Measurements from ENCODE around the gene PLA2G12B.
A peak's percentile ranks its signal among the peaks of the same experiment; 100 is the strongest.

The PLA2G12B gene

GRCh38 chr10:72898616-72899015 is 56.0 kb downstream of the PLA2G12B start:
- H3K9me3 ChIP-seq (ENCODE audit: control insufficient read depth in 5 of 5, low read length in 5 of 5): no peaks in the 10 kb centered on the region
- H3K4me1 ChIP-seq (ENCODE audit: control insufficient read depth in 5 of 5, insufficient read depth in 5 of 5, low read length in 5 of 5): no peaks in the 10 kb centered on the region
- H3K9ac ChIP-seq (ENCODE audit: low read length in 5 of 5): no peak overlapping the region
- H3K27ac ChIP-seq (ENCODE audit: low read depth, low read length): no peak overlapping the region
- no peaks in the 10 kb centered on the region for H3K27me3 ChIP-seq (ENCODE audit: control insufficient read depth in 5 of 5, insufficient read depth in 4 of 5, low read length in 5 of 5)
- no peak overlapping the region for H3K4me3 ChIP-seq (ENCODE audit: low read depth in 1 of 5, low read length in 5 of 5)
- H3K36me3 ChIP-seq (ENCODE audit: control insufficient read depth in 5 of 5, insufficient read depth in 5 of 5, low read length in 5 of 5): no peaks in the 10 kb centered on the region

DNA sequence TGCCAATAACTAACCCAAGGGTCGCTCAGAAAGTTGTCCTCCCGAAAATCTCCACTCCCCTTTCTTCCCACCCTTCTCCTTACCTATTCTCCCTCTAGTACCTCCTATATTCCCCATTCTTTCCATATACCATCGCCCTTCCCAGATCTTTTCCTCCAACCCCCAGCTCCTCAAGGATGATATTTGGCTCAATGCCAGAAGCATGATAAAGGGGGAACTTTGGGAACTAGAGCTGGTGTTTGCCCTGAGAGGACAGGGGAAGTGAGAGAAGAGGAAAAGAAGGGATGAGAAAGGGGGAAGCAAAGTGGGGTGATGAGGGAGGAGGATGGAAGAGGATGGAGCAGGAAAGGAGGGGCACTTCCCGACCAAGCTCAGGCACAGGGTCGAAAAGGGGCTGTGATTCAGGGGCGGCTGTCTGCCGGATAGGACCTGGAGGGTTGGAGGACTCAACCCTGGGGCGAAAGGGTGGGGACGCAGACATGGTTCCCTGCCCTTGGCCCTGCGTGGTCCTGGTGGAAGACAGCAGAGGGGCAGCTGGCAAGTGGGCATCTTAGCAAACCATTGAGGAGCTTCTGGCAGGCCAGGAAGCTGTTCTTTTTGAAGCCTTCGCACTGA is 59.3 kb downstream of the PLA2G12B start:
- H3K27ac ChIP-seq (ENCODE audit: low read depth, low read length): no peak overlapping the region
- H3K27me3 ChIP-seq (ENCODE audit: control insufficient read depth in 5 of 5, insufficient read depth in 4 of 5, low read length in 5 of 5): no peaks in the 10 kb centered on the region
- H3K4me1 ChIP-seq (ENCODE audit: control insufficient read depth in 5 of 5, insufficient read depth in 5 of 5, low read length in 5 of 5): no peaks in the 10 kb centered on the region
- no peak overlapping the region for H3K4me3 ChIP-seq (ENCODE audit: low read depth in 1 of 5, low read length in 5 of 5)
- no peaks in the 10 kb centered on the region for H3K36me3 ChIP-seq (ENCODE audit: control insufficient read depth in 5 of 5, insufficient read depth in 5 of 5, low read length in 5 of 5)
- H3K9ac ChIP-seq (ENCODE audit: low read length in 5 of 5): no peak overlapping the region
- H3K9me3 ChIP-seq (ENCODE audit: control insufficient read depth in 5 of 5, low read length in 5 of 5): no peaks in the 10 kb centered on the region

DNA sequence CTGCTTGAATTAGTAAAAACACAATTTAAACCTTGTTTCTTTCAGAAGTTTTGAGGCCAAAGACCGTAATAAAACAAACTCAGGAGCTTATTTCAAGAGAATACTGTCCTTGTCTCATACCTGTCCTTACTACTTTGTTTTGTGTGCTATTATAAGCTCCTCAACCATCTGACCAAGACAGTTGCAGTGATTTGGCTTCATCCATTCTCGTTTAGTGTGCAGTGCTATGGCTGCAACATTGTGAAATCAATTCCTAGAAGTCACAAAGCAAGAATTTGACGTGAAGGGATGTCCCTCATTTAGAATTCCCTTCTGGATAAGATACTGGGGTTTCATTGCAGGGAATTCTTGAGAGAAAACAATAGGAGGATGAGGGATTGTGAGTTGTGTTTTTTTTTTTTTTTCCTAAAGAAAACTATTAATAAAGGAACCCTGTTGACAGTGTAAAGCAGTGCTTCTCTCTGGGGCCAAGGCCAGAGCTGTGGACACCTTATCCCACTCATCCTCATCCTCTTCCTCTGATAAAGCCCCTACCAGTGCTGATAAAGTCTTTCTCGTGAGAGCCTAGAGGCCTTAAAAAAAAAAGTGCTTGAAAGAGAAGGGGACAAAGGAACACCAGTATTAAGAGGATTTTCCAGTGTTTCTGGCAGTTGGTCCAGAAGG is 61.3 kb downstream of the PLA2G12B start, which contains the start of gene OIT3:
OIT3 (plus strand) TSS at position 604 of the 663 bp plus-strand sequence. CDS start 60 bp downstream, outside the sequence.
- H3K27ac ChIP-seq (ENCODE audit: low read depth, low read length): no peak within 1 kb of the TSS
- no peaks in the 10 kb centered on the region for H3K4me1 ChIP-seq (ENCODE audit: control insufficient read depth in 5 of 5, insufficient read depth in 5 of 5, low read length in 5 of 5)
- peaks cover 0 to 2% (median 0%) of the 10 kb centered on the region in 5 donors for H3K36me3 ChIP-seq (ENCODE audit: control insufficient read depth in 5 of 5, insufficient read depth in 5 of 5, low read length in 5 of 5)
- H3K4me3 ChIP-seq (ENCODE audit: low read depth in 1 of 5, low read length in 5 of 5): no peak within 1 kb of the TSS
- no peaks in the 10 kb centered on the region for H3K9me3 ChIP-seq (ENCODE audit: control insufficient read depth in 5 of 5, low read length in 5 of 5)
- H3K27me3 ChIP-seq (ENCODE audit: control insufficient read depth in 5 of 5, insufficient read depth in 4 of 5, low read length in 5 of 5): no peaks in the 10 kb centered on the region
- H3K9ac ChIP-seq (ENCODE audit: low read length in 5 of 5): no peak within 1 kb of the TSS

- no peak overlapping the region for H3K9ac ChIP-seq (ENCODE audit: low read length in 5 of 5)
- peaks cover 0 to 21% (median 14%) of the 10 kb centered on the region in 5 donors for H3K36me3 ChIP-seq (ENCODE audit: control insufficient read depth in 5 of 5, insufficient read depth in 5 of 5, low read length in 5 of 5)
- no peak overlapping the region for H3K27ac ChIP-seq (ENCODE audit: low read depth, low read length)
- H3K27me3 ChIP-seq (ENCODE audit: control insufficient read depth in 5 of 5, insufficient read depth in 4 of 5, low read length in 5 of 5): no peaks in the 10 kb centered on the region
- no peaks in the 10 kb centered on the region for H3K9me3 ChIP-seq (ENCODE audit: control insufficient read depth in 5 of 5, low read length in 5 of 5)
- peaks cover 0 to 20% (median 2%) of the 10 kb centered on the region in 5 donors for H3K4me1 ChIP-seq (ENCODE audit: control insufficient read depth in 5 of 5, insufficient read depth in 5 of 5, low read length in 5 of 5)
- H3K4me3 ChIP-seq (ENCODE audit: low read depth in 1 of 5, low read length in 5 of 5): no peak overlapping the region
These were observed 64.5 kb downstream of the PLA2G12B start for GRCh38 chr10:72890086-72890485.

DNA sequence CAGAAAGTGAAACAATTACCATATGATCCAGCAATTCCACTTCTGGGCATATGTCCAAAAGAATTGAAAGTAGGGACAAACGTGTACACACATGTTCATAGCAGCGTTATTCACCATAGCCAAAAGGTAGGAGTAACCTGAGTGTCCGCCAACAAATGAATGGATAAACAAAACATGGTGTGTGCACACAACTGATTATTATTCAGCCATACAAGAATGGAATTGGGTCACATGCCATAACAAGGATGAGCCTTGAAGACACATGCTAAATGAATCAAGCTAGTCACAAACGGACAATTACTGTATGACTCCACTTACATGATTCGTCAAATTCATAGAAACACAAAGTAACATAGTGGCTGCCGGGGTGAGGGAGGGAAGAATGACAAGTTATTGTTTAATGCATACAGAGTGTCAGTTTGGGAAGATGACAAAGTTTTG is 65.2 kb downstream of the PLA2G12B start:
- no peak overlapping the region for H3K27ac ChIP-seq (ENCODE audit: low read depth, low read length)
- H3K9me3 ChIP-seq (ENCODE audit: control insufficient read depth in 5 of 5, low read length in 5 of 5): no peaks in the 10 kb centered on the region

DNA sequence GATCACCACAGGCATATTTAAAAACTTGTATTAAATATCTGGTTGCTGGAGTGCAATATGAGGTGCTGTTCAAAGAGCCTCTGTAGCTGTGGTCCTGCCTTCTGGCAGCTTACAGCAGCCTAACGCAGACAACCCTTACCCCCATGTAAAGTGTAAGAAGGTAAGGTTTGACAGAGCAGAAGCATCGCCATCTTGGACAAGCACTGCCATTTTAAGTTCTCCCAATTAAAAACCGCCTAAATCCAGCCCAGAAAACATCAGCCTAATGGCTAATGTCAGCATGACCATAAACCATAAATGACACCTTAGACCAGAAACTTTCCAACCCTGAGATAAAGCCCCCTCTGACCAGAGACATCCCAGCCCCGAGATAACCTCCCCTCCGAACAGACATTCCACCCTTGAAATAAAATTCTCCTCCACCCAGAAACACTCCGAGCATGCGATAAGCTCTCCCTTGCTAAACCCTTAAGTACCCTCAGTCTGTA is 66.4 kb downstream of the PLA2G12B start:
- Histone ChIP-seq H3K9me3 (ENCODE audit: control insufficient read depth in 5 of 5, low read length in 5 of 5) (no peaks in the 10 kb centered on the region), H3K36me3 (ENCODE audit: control insufficient read depth in 5 of 5, insufficient read depth in 5 of 5, low read length in 5 of 5) (peaks cover 6 to 29% (median 21%) of the 10 kb centered on the region in 5 donors), H3K27ac (ENCODE audit: low read depth, low read length) (no peak overlapping the region), H3K4me3 (ENCODE audit: low read depth in 1 of 5, low read length in 5 of 5) (no peak overlapping the region), H3K9ac (ENCODE audit: low read length in 5 of 5) (no peak overlapping the region), H3K4me1 (ENCODE audit: control insufficient read depth in 5 of 5, insufficient read depth in 5 of 5, low read length in 5 of 5) (peaks cover 0 to 20% (median 2%) of the 10 kb centered on the region in 5 donors), H3K27me3 (ENCODE audit: control insufficient read depth in 5 of 5, insufficient read depth in 4 of 5, low read length in 5 of 5) (no peaks in the 10 kb centered on the region)

More for the DNA sequence above, 65.2 kb downstream of the PLA2G12B start:
- Histone ChIP-seq H3K27me3 (ENCODE audit: control insufficient read depth in 5 of 5, insufficient read depth in 4 of 5, low read length in 5 of 5) (no peaks in the 10 kb centered on the region), H3K4me1 (ENCODE audit: control insufficient read depth in 5 of 5, insufficient read depth in 5 of 5, low read length in 5 of 5) (peaks cover 0 to 20% (median 2%) of the 10 kb centered on the region in 5 donors), H3K36me3 (ENCODE audit: control insufficient read depth in 5 of 5, insufficient read depth in 5 of 5, low read length in 5 of 5) (peaks cover 6 to 25% (median 18%) of the 10 kb centered on the region in 5 donors), H3K4me3 (ENCODE audit: low read depth in 1 of 5, low read length in 5 of 5) (no peak overlapping the region), H3K9ac (ENCODE audit: low read length in 5 of 5) (no peak overlapping the region)

GRCh38 chr10:72887043-72887442 is 67.6 kb downstream of the PLA2G12B start:
- H3K9ac ChIP-seq (ENCODE audit: low read length in 5 of 5): no peak overlapping the region
- peak overlapping the region; percentile 43 for H3K27ac ChIP-seq (ENCODE audit: low read depth, low read length)
- no peaks in the 10 kb centered on the region for H3K27me3 ChIP-seq (ENCODE audit: control insufficient read depth in 5 of 5, insufficient read depth in 4 of 5, low read length in 5 of 5)
- peaks cover 6 to 29% (median 21%) of the 10 kb centered on the region in 5 donors for H3K36me3 ChIP-seq (ENCODE audit: control insufficient read depth in 5 of 5, insufficient read depth in 5 of 5, low read length in 5 of 5)
- H3K9me3 ChIP-seq (ENCODE audit: control insufficient read depth in 5 of 5, low read length in 5 of 5): no peaks in the 10 kb centered on the region
- H3K4me1 ChIP-seq (ENCODE audit: control insufficient read depth in 5 of 5, insufficient read depth in 5 of 5, low read length in 5 of 5): peaks cover 0 to 20% (median 2%) of the 10 kb centered on the region in 5 donors
- peak overlapping the region; percentile 21 to 60 (median 49) for H3K4me3 ChIP-seq (ENCODE audit: low read depth in 1 of 5, low read length in 5 of 5)

DNA sequence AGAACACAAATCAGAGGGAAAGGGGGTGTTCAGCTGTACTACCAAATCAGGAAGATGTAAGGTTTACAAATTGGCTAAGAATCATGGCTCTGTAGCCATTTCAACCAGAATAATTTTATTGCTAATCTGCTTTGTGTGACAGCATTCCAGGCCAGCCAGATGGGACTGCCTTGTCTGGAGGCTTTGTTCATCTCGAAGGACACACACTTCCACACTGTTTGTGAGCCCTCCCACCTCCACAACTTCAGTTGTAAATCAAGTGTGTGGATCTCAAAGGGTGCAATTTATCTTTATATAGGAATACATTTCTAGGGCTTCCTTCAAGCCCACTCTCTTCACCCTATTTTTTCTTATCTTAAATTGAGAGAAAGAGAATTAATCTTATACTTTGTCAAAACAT is 68.0 kb downstream of the PLA2G12B start:
- H3K27ac ChIP-seq (ENCODE audit: low read depth, low read length): peak overlapping the region; percentile 43

DNA sequence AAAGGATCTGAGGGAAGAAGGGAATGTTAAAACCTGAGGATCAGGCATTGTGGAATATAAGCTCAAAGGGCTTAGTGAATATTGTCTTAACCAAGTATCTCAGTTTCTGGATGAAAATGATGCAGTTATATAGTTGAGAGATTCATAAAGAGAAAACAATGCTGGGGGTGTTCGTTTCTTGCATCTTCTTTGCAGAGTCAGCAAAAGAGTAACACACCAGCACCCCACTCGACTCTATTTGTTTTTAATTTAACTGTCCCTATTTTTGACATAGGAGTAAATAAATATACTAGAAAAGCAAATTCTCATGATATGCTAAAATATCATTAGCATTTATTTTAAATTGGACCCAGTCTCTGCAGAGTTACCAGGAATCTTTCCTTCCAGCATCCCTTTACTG is 68.7 kb downstream of the PLA2G12B start:
- Histone ChIP-seq H3K36me3 (ENCODE audit: control insufficient read depth in 5 of 5, insufficient read depth in 5 of 5, low read length in 5 of 5) (peaks cover 6 to 29% (median 21%) of the 10 kb centered on the region in 5 donors), H3K27ac (ENCODE audit: low read depth, low read length) (no peak overlapping the region), H3K9ac (ENCODE audit: low read length in 5 of 5) (no peak overlapping the region), H3K4me3 (ENCODE audit: low read depth in 1 of 5, low read length in 5 of 5) (no peak overlapping the region), H3K9me3 (ENCODE audit: control insufficient read depth in 5 of 5, low read length in 5 of 5) (no peaks in the 10 kb centered on the region), H3K4me1 (ENCODE audit: control insufficient read depth in 5 of 5, insufficient read depth in 5 of 5, low read length in 5 of 5) (peaks cover 0 to 20% (median 2%) of the 10 kb centered on the region in 5 donors), H3K27me3 (ENCODE audit: control insufficient read depth in 5 of 5, insufficient read depth in 4 of 5, low read length in 5 of 5) (no peaks in the 10 kb centered on the region)

More for the DNA sequence above, 68.0 kb downstream of the PLA2G12B start:
- H3K9me3 ChIP-seq (ENCODE audit: control insufficient read depth in 5 of 5, low read length in 5 of 5): no peaks in the 10 kb centered on the region
- H3K9ac ChIP-seq (ENCODE audit: low read length in 5 of 5): no peak overlapping the region
- peaks cover 6 to 29% (median 21%) of the 10 kb centered on the region in 5 donors for H3K36me3 ChIP-seq (ENCODE audit: control insufficient read depth in 5 of 5, insufficient read depth in 5 of 5, low read length in 5 of 5)
- peaks cover 0 to 20% (median 2%) of the 10 kb centered on the region in 5 donors for H3K4me1 ChIP-seq (ENCODE audit: control insufficient read depth in 5 of 5, insufficient read depth in 5 of 5, low read length in 5 of 5)
- no peaks in the 10 kb centered on the region for H3K27me3 ChIP-seq (ENCODE audit: control insufficient read depth in 5 of 5, insufficient read depth in 4 of 5, low read length in 5 of 5)
- no peak overlapping the region for H3K4me3 ChIP-seq (ENCODE audit: low read depth in 1 of 5, low read length in 5 of 5)

Measured in subcutaneous abdominal adipose tissue (tissue), 5 donors.